HCT116 (cell line): ENCODE data around the gene TEKTIP1. TPM values are rescaled to one million over a fixed set of nuclear protein-coding genes. Genes with fewer than 3 reads are reported as not detected.

Source experiments
- ATAC-seq: fragments of 200-7000 bp; cut with Tn5 transposase; 2 replicates; pipeline ENCODE4 v1.9.1; 2020; ENCODE audit warnings: mild to moderate bottlenecking, moderate library complexity
- BruUV-seq: library from RNA; stranded (reverse); fragments of 400-500 nt; replicated peaks from 2 replicates; lab custom pipeline; 2021; lab: Mats Ljungman, UMichigan
- CTCF ChIA-PET: fragments of 300-600 bp; sonication (Branson Sonifier 250); formaldehyde crosslinking; loops from one replicate; lab custom pipeline; 2021; ENCODE audit warnings: antibody characterized with exemption; lab: Charles Lee
- POLR2A ChIA-PET: fragments of 300-600, 350-600 bp; sonication (Branson Sonifier 250); formaldehyde crosslinking; loops from one replicate; lab custom pipeline; 2021; ENCODE audit warnings: antibody characterized with exemption; lab: Charles Lee
- RAD21 ChIA-PET, 2 experiments: fragments of 300-600 bp; sonication (Branson Sonifier 250); formaldehyde crosslinking; loops; one replicate each; lab custom pipeline; 2023; ENCODE audit warnings: low total read pairs in 2 of 2; ENCODE audit not compliant: uncharacterized antibody in 2 of 2, unreplicated experiment in 2 of 2, low non-redundant PET in 1 of 2; lab: Charles Lee
- DNase-seq: peaks from one replicate; pipeline ENCODE4 v3.0.0-alpha.2; 2010; ENCODE audit warnings: low read depth, low spot score
- H2AFZ ChIP-seq: fragments of 200-600 bp; shearing (Covaris generic), sonication (generic); 2 replicates; pipeline ENCODE4 v1.6.1; 2017; ENCODE audit warnings: low read depth, mixed run types, mixed read lengths, antibody characterized with exemption, low read length; ENCODE audit not compliant: poor library complexity, severe bottlenecking
- H3K27ac ChIP-seq: 2 replicates; pipeline ENCODE4 v1.5.1; 2012; ENCODE audit warnings: low read depth, low read length
- H3K27me3 ChIP-seq: fragments of 200-600 bp; sonication (generic); 2 replicates; pipeline ENCODE4 v1.6.1; 2016; ENCODE audit warnings: mixed run types, low read length, mixed read lengths; ENCODE audit not compliant: insufficient read depth
- H3K36me3 ChIP-seq, 2 experiments: fragments of 200-500 bp in 1 of 2; fragments of 200-600 bp in 1 of 2; sonication (Bioruptor generic) in 1 of 2; sonication (generic) in 1 of 2; 2 replicates each; pipeline versions ENCODE4 v1.5.1 to v1.6.1; 2014 to 2016; ENCODE audit warnings: low read length in 2 of 2, inconsistent platforms in 1 of 2, mixed read lengths in 1 of 2, mixed run types in 1 of 2; ENCODE audit not compliant: insufficient read depth in 2 of 2, control insufficient read depth in 1 of 2
- H3K4me1 ChIP-seq, 2 experiments: fragments of 200-600 bp in 1 of 2; sonication (generic) in 1 of 2; 2 replicates each; pipeline versions ENCODE4 v1.5.1 to v1.6.1; 2012 to 2017; ENCODE audit warnings: low read length in 2 of 2, inconsistent platforms in 1 of 2, mild to moderate bottlenecking in 1 of 2, mixed read lengths in 1 of 2, mixed run types in 1 of 2, moderate library complexity in 1 of 2; ENCODE audit not compliant: insufficient read depth in 2 of 2, control insufficient read depth in 1 of 2
- H3K4me2 ChIP-seq: fragments of 200-600 bp; sonication (generic); 2 replicates; pipeline ENCODE4 v1.6.1; 2017; ENCODE audit warnings: mixed run types, low read length, mixed read lengths
- H3K4me3 ChIP-seq, 2 experiments: fragments of 200-600 bp in 1 of 2; sonication (generic) in 1 of 2; replicated peaks in 1 of 2; 2 replicates each; pipeline ENCODE4 v1.5.1; 2011 to 2016; ENCODE audit warnings: low read length in 2 of 2, control low read depth in 1 of 2, low read depth in 1 of 2, mild to moderate bottlenecking in 1 of 2, mixed read lengths in 1 of 2, mixed run types in 1 of 2
- H3K79me2 ChIP-seq: fragments of 200-600 bp; sonication (generic); 2 replicates; pipeline ENCODE4 v1.6.1; 2017; ENCODE audit warnings: mild to moderate bottlenecking, mixed run types, low read length, moderate library complexity, mixed read lengths; ENCODE audit not compliant: insufficient read depth
- H3K9ac ChIP-seq: fragments of 200-600 bp; sonication (generic); 2 replicates; pipeline ENCODE4 v1.6.1; 2016; ENCODE audit warnings: low read length, mixed read lengths
- H3K9me2 ChIP-seq: fragments of 200-600 bp; sonication (generic), shearing (Covaris generic); 2 replicates; pipeline ENCODE4 v1.6.1; 2017; ENCODE audit warnings: mixed run types, mild to moderate bottlenecking, moderate library complexity; ENCODE audit not compliant: insufficient read depth
- H3K9me3 ChIP-seq, 2 experiments: fragments of 200-500 bp in 1 of 2; fragments of 200-600 bp in 1 of 2; sonication (Bioruptor generic) in 1 of 2; sonication (generic) in 1 of 2; 2 replicates each; pipeline ENCODE4 v1.6.1; 2014 to 2017; ENCODE audit warnings: low read length in 2 of 2, mixed read lengths in 2 of 2, inconsistent platforms in 1 of 2, low read depth in 1 of 2, mild to moderate bottlenecking in 1 of 2, mixed run types in 1 of 2, moderate library complexity in 1 of 2; ENCODE audit not compliant: control insufficient read depth in 1 of 2, insufficient read depth in 1 of 2
- H4K20me1 ChIP-seq: fragments of 200-600 bp; sonication (generic), shearing (Covaris generic); 2 replicates; pipeline ENCODE4 v1.6.1; 2017; ENCODE audit warnings: mixed run types, mild to moderate bottlenecking, moderate library complexity; ENCODE audit not compliant: insufficient read depth
- CBX3 ChIP-seq: IDR thresholded peaks from 2 replicates; pipeline ENCODE4 v1.6.1; 2012; ENCODE audit warnings: low read depth
- CTCF ChIP-seq, 3 experiments: fragments of 200-600 bp in 1 of 3; sonication (generic) in 1 of 3; IDR thresholded peaks in 2 of 3; conservative IDR thresholded peaks in 1 of 3; 2 replicates each; pipeline ENCODE4 v1.5.1; 2012 to 2017; ENCODE audit warnings: low read depth in 2 of 3, low read length in 2 of 3, antibody characterized with exemption in 1 of 3, borderline replicate concordance in 1 of 3, control low read depth in 1 of 3, mild to moderate bottlenecking in 1 of 3, mixed read lengths in 1 of 3, mixed run types in 1 of 3, moderate library complexity in 1 of 3; ENCODE audit not compliant: insufficient read depth in 1 of 3
- EGR1 ChIP-seq: IDR thresholded peaks from 2 replicates; pipeline ENCODE4 v1.6.1; 2012; ENCODE audit warnings: low read depth
- ELF1 ChIP-seq: IDR thresholded peaks from 2 replicates; pipeline ENCODE4 v1.6.1; 2012; ENCODE audit warnings: low read depth, borderline replicate concordance
- POLR2A ChIP-seq: IDR thresholded peaks from 2 replicates; pipeline ENCODE4 v1.7.0; 2011; ENCODE audit warnings: borderline replicate concordance; ENCODE audit not compliant: insufficient read depth, insufficient read length; ENCODE audit errors: extremely low read depth
- POLR2AphosphoS5 ChIP-seq: IDR thresholded peaks from 2 replicates; pipeline ENCODE4 v1.6.1; 2011; ENCODE audit warnings: mild to moderate bottlenecking, low read depth, low read length, moderate library complexity
- RAD21 ChIP-seq: IDR thresholded peaks from 2 replicates; pipeline ENCODE4 v1.6.1; 2012; ENCODE audit warnings: low read depth, mild to moderate bottlenecking
- SP1 ChIP-seq: IDR thresholded peaks from 2 replicates; pipeline ENCODE4 v1.6.1; 2012; ENCODE audit warnings: low read depth
- ZFX ChIP-seq: fragments of 450-650 bp; IDR thresholded peaks from 2 replicates; pipeline ENCODE4 v1.6.1; 2017
- intact Hi-C: fragments of 100-400 bp; cut with micrococcal nuclease; formaldehyde crosslinking; loops from 2 replicates; pipeline ENCODE4 v1.10.0; 2022
- total RNA-seq: library from RNA; stranded (reverse); gene quantifications from one replicate; pipeline ENCODE4 v1.2.1, GENCODE V29; 2021; ENCODE audit not compliant: unreplicated experiment
- TF ChIP-seq, protein P1 (sequence below): IDR thresholded peaks from 2 replicates; pipeline ENCODE4 v1.6.1; 2012; ENCODE audit warnings: low read depth

The TEKTIP1 gene
- total RNA-seq, 1 experiment from 2014 or later = 1.2 TPM

- intact Hi-C loops = no loop called here
- Histone ChIP-seq H3K79me2 (peaks cover 7% of the 10 kb centered on the region), H3K9me2 (no peaks in the 10 kb centered on the region), H3K27me3 (no peaks in the 10 kb centered on the region), H2AFZ (no peak overlapping the region), H3K9ac (no peak overlapping the region), H3K27ac (no peak overlapping the region), H4K20me1 (no peaks in the 10 kb centered on the region), H3K36me3 (peaks cover 2 to 22% of the 10 kb centered on the region in 2 experiments; a peak in 3 of 4 replicates), H3K4me2 (no peak overlapping the region), H3K9me3 (no peaks in the 10 kb centered on the region), H3K4me1 (no peaks in the 10 kb centered on the region), H3K4me3 (no peak overlapping the region)
- RAD21 ChIA-PET = no interaction called here
- DNase-seq = no peak
- CTCF ChIA-PET = no interaction called here
- BruUV-seq = no TSS peak
- ATAC-seq = no peak
- TF ChIP-seq RAD21 (no peak), EGR1 (no peak), CBX3 (no peak), SP1 (no peak), POLR2A (no peak), POLR2AphosphoS5 (no peak), ZFX (no peak), ELF1 (no peak), CTCF (IDR thresholded peaks at IDR 0.05 in 2 of 3, conservative IDR thresholded peaks at IDR 0.05 in 1 of 3; ENCODE audit: borderline replicate concordance in 1 of 3, insufficient read depth in 1 of 3, low read depth in 2 of 3, low read length in 2 of 3) (no peak)
- TF ChIP-seq, protein P1, sequence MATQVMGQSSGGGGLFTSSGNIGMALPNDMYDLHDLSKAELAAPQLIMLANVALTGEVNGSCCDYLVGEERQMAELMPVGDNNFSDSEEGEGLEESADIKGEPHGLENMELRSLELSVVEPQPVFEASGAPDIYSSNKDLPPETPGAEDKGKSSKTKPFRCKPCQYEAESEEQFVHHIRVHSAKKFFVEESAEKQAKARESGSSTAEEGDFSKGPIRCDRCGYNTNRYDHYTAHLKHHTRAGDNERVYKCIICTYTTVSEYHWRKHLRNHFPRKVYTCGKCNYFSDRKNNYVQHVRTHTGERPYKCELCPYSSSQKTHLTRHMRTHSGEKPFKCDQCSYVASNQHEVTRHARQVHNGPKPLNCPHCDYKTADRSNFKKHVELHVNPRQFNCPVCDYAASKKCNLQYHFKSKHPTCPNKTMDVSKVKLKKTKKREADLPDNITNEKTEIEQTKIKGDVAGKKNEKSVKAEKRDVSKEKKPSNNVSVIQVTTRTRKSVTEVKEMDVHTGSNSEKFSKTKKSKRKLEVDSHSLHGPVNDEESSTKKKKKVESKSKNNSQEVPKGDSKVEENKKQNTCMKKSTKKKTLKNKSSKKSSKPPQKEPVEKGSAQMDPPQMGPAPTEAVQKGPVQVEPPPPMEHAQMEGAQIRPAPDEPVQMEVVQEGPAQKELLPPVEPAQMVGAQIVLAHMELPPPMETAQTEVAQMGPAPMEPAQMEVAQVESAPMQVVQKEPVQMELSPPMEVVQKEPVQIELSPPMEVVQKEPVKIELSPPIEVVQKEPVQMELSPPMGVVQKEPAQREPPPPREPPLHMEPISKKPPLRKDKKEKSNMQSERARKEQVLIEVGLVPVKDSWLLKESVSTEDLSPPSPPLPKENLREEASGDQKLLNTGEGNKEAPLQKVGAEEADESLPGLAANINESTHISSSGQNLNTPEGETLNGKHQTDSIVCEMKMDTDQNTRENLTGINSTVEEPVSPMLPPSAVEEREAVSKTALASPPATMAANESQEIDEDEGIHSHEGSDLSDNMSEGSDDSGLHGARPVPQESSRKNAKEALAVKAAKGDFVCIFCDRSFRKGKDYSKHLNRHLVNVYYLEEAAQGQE = no peak
- POLR2A ChIA-PET = no interaction called here
Measured at GRCh38 chr19:3492131-3492839, 46.7 kb upstream of the TEKTIP1 start.
